ENCODE results near the gene UPF1.

The UPF1 gene

DNA sequence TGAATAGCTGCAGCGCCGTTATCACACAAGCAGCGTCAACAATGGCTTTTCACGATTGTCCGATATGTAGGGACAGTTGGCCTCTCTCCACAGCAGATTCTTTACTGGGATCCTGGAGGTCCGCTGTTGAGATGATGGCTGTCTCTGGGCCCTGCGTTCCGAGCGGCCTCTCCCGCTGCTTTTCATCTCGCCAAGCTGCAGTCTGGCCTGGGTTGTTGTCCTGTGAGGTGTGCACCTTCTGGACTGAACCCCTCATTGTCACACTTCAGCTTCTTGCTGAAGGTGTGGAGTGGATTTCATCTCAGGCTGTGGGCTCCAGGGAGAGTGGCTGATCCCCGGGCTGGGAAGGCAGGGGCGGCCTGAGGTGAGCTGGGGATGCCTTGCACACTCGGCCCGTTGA, 9.6 kb downstream of the UPF1 start:
- no peak for DNase-seq

DNA sequence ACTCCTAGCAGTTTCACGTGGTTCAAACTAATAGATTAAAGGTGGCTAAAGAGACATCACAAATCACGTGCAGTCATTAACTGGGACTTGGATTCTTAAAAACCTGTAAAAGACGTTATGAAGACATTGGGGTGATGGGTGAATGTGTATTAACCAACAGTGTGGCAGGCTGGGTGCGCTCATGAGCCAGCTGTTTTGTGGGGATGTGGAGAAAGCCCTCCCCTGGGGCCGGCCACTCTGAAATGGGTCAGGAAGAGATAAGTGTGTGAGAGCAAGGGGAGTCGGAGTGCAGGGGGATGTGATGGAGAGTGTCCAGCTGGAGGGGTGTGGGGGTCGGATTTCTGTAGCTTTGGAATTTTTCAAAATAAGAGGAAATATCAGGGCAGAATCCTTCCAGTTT, 10.4 kb downstream of the UPF1 start:
- no peak for DNase-seq

DNA sequence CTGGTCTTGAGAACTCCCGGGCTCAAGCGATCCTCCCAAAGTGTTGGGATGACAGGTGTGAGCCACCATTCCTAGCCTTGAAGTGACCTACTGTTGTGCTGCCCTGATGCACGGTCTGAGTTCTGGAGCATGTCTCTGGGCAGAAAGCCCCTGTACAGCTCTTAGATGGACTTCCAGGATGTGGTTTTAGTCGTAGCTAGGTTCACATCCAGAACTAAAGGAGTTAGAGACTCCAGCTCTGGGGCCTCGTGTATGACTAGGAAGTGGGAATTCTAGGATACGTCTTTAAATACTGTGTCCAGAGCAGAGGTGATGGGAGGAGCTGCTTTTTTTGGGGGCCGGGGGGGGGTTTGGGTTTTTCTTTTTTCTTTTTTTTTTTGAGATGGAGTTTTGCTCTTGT, 12.2 kb downstream of the UPF1 start:
- no peak for DNase-seq

DNA sequence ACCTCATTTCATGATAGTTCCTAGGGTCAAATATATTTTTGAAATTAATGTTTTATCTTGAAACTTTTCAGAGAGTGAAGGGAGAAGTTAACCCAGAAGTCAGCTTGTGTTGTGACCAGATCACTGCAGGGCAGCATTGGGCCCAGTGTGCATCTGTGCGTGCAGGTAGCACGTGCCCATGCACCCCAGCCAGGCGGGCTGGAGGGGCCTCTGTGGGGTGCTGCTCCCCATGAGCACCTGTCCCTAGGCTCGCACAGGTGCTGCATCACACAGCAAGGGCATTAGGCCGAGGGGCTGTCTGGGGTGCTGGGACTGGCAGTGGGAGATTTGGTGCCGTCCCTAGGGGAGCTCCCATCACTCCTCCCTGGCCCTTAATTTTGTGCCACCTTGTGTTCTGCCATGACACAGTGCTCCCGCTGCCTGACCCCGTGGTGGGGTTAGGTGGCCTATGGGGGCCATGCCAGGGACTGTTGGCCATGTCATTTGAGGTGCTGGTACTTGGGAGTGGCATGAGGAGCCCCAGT, 13.1 kb downstream of the UPF1 start:
- DNase-seq, result no peak

DNA sequence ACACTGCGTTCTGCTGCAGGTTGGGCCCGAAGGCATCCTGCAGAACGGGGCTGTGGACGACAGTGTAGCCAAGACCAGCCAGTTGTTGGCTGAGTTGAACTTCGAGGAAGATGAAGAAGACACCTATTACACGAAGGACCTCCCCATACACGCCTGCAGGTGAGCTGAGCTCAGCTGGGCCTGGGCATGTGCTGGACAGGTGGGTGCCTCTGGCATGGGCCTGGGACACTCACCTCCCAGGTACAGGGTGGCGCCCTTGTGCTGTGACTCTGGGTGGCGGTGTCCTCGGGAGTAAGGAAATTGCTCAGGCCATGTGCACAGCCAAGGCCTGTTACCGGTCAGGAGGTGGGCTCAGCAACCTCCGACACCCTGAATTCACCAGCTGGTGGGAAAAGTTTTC, 14.2 kb downstream of the UPF1 start:
- DNase-seq, result no peak

DNA sequence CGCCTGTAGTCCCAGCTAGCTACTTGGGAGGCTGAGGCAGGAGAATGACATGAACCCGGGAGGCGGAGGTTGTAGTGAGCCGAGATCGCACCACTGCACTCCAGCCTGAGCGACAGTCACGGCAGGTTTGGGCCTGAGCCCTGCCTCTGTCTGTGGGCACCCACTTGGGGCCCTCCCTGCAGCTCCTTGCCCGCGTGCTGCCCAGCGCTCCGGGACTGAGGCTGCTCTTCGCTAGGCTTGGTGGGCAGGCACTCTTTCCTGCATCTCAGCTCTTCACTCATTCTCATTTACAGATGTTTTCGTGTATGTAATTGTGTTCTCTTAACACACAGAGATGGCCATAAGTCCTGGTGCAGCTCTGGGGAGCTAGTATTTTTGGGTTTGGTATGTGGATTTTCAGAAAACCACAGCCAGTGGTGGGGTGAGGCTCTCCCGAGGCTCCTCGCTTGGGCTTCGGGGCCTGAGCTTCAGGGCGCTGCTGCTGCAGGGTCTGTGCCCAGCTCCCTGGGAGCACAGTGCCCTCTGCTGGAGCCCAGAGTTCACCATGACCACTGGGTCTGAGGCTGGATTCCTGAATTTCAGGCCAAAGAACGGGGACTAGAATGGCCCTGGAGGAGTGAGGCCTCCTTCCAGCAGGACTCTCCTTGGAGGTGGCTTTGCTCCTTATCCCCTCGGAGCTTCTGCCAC, 15.2 kb downstream of the UPF1 start:
- DNase-seq, result peak; percentile 60 to 65

DNA sequence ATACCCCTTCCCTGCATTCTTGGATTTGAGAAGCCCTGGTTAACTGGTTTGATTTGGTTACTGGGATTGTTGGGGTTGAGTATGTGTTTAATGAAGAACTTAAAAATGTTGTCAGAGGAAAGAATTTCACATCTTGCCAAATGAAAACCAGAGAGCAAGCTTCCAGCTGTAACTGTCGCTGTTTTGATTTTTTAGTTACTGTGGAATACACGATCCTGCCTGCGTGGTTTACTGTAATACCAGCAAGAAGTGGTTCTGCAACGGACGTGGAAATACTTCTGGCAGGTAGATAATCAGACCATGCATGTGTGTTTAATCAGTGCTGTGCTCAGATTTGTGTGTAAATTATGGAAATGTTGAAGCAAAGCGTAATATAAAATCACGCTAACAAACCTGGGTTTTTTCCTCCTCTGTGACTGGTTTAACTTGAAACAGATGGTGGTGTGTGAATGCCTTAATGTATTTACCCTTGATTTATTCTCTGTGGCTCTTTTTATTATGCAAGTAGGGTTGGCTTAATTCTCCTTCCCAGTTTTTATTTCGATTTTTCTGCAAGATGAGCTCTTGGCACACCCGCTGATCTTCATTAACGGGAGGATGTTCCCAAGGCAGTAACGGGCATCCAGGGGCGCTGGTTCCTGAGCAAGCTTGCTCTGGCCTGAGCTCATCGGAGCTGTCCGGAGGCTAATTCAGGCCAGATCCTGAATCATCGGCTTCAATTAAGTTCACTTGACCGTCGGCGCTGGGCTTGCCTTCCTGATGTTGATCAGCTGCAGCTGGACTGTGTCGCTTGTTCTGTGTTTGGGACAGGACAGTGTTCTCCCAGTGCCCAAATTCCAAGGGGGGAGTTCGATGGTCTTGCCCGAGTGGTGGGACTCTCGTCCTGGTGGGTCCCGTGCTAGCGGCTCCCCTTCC, 16.0 kb downstream of the UPF1 start:
- no peak for DNase-seq

DNA sequence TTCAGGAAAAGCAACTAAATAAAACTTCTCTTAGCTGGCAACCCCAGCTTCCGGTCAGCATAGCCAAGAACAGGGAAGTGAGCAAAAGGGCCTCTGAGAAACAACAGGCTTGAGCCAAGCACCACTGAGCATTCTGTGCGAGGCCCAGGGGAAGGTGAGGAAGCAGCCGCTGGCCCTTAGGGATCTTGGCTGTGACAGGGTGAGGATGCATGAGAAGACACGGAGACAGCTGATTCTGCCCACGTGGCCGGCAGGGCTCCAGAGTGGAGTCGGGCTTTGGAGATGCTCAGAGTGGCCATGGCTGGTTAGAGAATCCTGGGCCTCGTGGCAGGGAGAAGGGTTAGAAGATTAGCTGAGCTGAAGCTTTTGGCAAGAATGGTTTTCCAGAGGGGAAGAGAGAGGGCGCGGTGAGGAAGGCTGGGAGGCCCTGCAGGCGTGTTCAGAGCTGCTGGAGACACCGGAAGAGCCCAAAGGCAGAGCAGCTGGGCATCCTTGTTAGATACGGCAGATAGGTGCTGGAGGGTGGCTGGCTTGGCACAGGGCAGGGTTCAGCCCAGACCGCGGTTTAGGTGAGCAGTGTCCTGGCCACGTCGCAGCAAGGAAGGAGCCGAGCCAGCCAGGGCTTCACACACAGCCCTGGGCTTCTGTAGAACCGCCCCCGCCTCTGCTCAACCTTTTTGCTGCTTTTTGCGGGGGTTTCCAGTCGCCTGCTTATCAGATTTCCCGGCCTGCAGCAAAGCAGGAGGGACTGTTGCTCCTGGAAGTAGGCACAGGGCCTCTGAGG, 17.3 kb downstream of the UPF1 start:
- DNase-seq, result peak in 1 of 2 donors; percentile 23

DNA sequence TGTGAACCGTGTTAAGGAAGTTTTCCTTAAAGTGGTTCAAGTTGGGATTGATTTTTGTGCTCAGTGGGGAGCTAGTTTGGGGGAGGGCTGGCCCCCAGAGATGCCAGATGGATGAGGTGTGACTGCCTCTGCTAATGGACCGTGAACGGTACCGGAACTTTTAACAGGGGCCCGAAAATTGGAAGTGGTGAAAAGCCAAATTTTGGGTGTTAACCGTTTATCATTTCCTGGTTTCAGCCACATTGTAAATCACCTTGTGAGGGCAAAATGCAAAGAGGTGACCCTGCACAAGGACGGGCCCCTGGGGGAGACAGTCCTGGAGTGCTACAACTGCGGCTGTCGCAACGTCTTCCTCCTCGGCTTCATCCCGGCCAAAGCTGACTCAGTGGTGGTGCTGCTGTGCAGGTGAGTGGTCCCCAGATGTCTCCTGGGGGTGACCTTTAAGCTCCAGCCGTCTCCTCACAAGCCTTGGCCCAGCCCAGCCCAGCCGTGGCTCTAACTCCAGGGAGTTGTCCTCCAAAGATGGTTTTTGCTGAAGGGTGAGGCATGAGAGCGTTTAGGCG, 18.2 kb downstream of the UPF1 start:
- DNase-seq, result no peak

DNA sequence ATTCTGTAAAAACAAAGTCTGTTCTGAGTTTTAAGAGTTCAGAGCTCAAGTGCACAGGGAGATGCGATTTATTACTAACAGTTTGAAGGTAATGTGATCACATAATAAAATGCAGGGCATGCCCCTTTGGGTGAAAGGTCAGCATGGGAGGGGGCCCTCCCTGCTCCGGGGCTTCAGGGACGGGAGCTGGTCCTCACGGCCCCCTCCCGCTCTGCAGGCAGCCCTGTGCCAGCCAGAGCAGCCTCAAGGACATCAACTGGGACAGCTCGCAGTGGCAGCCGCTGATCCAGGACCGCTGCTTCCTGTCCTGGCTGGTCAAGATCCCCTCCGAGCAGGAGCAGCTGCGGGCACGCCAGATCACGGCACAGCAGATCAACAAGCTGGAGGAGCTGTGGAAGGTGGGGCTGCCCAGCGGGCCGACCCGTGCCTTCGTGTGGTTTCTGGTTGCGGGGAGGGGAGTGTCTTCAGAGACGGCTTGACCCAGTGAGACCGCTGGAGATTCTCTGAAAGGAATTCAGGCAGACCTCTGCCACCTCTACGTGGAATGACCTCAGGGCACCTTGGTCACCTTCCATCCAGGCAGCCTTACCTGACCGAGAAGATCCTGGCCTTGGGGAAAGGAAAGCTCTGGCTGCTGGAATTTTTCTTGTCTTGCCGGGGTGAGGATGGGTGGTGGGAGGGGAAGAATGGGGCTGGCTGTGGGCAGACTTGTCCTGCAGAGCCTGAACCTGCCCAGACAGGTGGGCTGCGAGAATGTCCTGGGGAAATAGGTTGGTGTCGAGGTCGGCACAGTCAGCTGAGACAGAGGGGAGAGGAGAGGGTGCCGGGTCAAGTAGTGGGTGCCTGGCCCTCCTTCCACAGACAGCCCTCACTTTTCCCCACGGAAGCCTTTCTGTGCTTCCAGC, 19.0 kb downstream of the UPF1 start:
- no peak for DNase-seq

DNA sequence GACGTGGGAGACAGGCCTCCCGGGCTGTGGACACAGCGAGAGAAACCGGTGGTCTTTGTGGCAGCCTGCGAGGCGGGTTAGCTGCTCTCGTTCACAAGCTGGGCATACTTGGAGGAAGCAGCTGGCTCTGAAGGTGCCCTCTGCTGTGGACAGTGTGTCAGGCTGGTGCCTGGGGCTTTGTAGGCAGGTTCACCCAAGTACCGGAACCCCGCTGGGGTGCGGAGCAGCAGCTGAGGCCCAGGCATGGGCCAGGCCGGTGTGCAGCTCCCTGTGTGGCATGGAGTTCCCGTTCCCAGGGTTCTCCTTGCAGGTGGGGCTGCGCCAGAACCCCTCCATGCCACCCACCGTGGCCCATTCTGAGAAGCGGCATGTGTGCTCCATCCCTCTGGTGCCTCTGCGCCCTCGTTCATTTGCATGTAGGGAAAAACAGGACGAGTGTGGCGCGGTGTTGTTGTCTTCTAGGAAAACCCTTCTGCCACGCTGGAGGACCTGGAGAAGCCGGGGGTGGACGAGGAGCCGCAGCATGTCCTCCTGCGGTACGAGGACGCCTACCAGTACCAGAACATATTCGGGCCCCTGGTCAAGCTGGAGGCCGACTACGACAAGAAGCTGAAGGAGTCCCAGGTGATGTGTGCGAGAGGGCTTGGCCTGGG, 20.0 kb downstream of the UPF1 start:
- no peak for DNase-seq

DNA sequence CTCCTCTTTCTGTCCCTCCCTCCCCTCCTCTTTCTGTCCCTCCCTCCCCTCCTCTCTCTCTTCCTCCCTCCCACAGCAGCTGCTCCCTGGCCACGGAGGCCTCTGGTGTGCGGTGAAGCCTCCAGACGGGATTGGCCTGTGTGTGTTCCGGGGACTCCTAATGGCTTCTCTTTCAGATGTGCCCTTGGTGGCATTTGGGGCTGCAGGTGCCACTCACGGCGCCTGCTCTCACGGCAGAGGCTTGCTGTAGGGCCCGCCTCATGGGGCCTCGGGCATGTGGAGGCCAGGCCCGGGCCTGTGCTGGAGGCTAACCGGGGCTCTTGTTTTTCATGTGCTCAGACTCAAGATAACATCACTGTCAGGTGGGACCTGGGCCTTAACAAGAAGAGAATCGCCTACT, 20.9 kb downstream of the UPF1 start:
- DNase-seq, result no peak

DNA sequence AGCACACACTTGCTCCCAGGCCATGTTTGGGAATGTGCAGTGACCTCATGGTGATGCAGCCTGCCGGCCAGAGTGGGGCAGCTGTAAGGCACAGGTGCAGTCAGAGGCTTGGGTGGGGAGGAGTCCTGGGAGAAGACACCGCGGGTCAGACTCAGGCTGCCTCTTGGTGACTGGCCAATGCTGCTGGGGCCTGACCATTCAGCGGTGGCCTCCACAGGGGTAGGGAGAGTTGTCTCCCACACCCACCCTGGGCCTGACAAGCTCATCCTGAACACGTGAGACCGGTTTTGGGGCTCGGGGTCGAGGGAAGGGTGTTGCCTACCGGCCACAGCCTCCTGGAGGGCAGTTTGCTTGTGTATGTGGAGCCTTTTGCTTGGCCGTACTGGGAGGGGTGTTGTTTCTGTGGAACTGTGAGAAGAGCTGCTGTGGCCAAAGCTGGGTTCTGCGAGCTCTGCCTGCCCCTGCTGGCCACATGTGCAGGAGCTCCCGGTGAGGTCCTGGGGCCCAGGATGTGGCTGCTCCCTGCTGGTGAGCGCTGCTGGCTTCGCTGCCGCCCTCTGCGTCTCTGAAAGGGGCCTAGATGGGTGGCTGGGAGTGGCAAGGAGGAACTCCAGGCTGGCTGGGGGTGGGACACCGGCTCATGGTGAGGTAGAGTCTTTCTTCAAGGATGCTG, 22.1 kb downstream of the UPF1 start:
- no peak for DNase-seq

DNA sequence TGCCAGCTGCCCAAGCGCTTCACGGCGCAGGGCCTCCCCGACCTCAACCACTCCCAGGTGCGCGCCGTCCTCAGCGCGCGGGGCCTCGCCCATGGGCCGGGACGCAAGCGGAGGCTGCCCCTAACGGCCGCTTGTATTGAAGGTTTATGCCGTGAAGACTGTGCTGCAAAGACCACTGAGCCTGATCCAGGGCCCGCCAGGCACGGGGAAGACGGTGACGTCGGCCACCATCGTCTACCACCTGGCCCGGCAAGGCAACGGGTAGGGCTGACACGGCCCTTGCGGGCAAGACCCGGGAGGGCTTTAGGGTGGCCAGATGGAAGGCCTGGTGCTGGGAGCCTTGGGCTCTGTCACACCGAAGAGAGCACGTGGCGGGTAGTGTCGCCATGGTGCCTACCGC, 23.2 kb downstream of the UPF1 start:
- DNase-seq, result no peak

DNA sequence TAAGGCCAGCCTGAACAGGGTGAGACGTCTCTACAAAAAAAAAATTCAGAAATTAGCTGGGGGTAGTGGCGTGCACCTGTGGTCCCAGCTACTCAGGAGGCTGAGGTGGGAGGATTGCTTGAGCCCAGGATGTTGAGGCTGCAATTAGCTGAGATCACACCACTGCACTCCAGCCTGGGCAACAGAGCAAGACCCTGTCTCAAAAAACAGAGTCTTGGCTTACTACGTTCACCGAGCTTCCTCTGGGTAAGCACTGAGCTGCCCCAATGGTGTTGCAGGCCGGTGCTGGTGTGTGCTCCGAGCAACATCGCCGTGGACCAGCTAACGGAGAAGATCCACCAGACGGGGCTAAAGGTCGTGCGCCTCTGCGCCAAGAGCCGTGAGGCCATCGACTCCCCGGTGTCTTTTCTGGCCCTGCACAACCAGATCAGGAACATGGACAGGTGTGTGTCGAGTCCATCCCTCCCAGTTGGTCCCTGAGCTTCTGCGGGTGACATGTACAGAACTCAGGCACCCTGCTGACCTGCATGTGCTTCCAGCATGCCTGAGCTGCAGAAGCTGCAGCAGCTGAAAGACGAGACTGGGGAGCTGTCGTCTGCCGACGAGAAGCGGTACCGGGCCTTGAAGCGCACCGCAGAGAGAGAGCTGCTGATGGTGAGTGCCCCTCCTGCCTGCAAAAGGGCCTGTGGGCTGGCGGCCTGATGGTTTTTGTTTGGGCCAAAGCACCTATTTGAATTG, 24.1 kb downstream of the UPF1 start:
- no peak for DNase-seq

DNA sequence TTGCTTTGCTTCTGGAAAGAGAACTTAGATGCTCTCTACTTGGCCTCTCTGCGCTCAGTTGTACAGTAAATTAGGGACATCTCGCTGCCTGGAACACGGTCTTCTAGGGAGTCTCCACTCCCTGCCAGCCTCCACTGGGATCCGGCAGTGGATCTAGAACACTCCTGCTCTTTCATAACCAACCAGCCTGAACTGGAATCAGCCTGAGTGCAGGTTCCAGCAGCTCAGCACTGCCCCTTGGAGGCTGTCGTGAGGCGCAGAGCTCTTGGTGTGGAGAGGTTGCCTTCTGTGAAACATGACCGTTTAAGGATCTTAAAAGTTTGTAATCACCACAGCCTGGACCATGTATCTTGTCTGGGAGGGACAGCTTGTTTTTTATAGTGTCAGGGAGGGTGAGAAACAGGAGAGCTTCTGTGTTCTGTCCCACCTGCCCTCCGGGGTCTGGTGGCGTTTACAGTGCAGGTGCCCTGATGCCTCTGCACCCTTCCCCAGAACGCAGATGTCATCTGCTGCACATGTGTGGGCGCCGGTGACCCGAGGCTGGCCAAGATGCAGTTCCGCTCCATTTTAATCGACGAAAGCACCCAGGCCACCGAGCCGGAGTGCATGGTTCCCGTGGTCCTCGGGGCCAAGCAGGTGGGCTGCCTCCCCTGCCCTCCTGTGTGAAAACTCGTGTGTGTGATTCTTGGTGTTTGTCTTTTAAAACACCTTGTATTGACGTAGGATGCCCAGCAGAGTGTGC, 24.8 kb downstream of the UPF1 start:
- no peak for DNase-seq

DNA sequence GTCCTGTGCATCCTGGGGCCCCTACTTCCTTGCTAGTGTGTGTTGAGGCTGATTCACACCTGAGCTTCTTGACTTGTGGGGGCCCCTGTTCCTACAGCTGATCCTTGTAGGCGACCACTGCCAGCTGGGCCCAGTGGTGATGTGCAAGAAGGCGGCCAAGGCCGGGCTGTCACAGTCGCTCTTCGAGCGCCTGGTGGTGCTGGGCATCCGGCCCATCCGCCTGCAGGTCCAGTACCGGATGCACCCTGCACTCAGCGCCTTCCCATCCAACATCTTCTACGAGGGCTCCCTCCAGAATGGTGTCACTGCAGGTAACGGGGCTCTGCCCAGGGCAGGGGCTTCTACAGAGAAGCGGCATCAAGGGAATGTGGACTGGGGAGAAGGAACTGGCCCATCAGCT, 25.5 kb downstream of the UPF1 start:
- no peak for DNase-seq

DNA sequence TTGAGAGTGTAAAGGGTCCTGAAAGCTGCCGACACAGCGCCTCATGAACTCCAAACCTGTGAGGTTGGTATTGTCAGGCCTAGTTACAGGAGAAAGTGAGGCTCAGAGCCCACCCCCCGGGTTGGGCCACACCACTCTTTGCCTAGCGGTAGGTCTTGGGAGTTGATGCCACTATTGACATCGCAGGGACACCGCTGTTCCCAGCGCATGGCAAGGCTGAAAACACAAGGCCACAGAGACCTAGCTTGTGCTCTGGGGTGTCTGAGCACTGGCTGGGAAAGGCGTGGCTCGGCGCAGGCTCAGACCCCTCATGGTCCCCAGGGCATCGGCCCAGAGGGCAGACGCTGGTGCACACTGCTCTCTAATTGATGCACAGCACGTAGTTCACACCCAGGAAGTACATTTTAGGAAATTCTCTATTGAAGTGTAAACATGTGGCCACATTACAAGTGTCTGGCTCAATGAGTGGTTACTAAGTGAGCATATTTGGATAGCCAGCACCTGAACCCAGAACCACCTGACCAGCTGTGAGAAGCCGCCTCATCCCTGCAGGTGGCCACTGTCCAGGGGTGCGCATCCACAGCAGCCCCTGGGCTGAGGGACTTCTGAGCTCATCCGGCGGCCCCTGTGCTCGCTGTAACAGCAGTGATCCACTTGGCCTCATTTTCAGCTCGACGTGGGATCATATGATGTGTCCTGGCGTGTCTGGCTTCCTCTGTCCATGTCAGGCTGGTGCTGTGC, 27.3 kb downstream of the UPF1 start:
- no peak for DNase-seq

Data from stimulated activated CD4-positive, alpha-beta T cell treated with anti-CD3 and anti-CD28 coated beads, Interleukin-2, amount 100 ng/mL, for 48 hours (primary cell).